Suprapubic skin (tissue), 4 donors: ENCODE results near the gene PDCD7.

Source experiments
- CTCF ChIP-seq, 2 donors: fragments of 200-600 bp in 1 of 2; fragments of 450-650 bp in 1 of 2; sonication (generic) in 1 of 2; IDR thresholded peaks; one replicate each; pipeline ENCODE4 v1.5.1; 2016 to 2019; ENCODE audit warnings: antibody characterized with exemption in 2 of 2, mild to moderate bottlenecking in 1 of 2, moderate library complexity in 1 of 2
- EP300 ChIP-seq: sonication (generic); formaldehyde crosslinking; IDR thresholded peaks from one replicate; pipeline ENCODE4 v1.6.1; 2017; ENCODE audit warnings: antibody characterized with exemption
- POLR2A ChIP-seq, 2 donors: fragments of 450-650 bp; IDR thresholded peaks; one replicate each; pipeline ENCODE4 v1.6.1; 2017; ENCODE audit warnings: antibody characterized with exemption in 2 of 2, mild to moderate bottlenecking in 2 of 2, moderate library complexity in 2 of 2
- POLR2AphosphoS5 ChIP-seq, 3 donors: sonication (generic); formaldehyde crosslinking; IDR thresholded peaks; one replicate each; pipeline ENCODE4 v1.6.1; 2017; ENCODE audit warnings: antibody characterized with exemption in 3 of 3

- TF ChIP-seq CTCF (IDR thresholded peaks at IDR 0.05) (no peak), EP300 (no peak), POLR2A (IDR thresholded peaks at IDR 0.05) (no peak), POLR2AphosphoS5 (IDR thresholded peaks at IDR 0.05) (no peak)
These were observed 21.1 kb upstream of the PDCD7 start for GRCh38 chr15:65154720-65155119.
